Esophagus muscularis mucosa (tissue), 4 donors: ENCODE measurements around the gene SYNE1.

Experiments
- CTCF ChIP-seq, 3 experiments: fragments of 200-600 bp in 2 of 3; fragments of 450-650 bp in 1 of 3; sonication (generic) in 2 of 3; IDR thresholded peaks; one replicate each; pipeline ENCODE4 v1.5.1; 2017 to 2019; ENCODE audit warnings: antibody characterized with exemption in 3 of 3, mild to moderate bottlenecking in 2 of 3, moderate library complexity in 1 of 3
- EP300 ChIP-seq: sonication (generic); formaldehyde crosslinking; IDR thresholded peaks from one replicate; pipeline ENCODE4 v1.6.1; 2017; ENCODE audit warnings: antibody characterized with exemption
- POLR2A ChIP-seq: fragments of 450-650 bp; IDR thresholded peaks from one replicate; pipeline ENCODE4 v1.6.1; 2017; ENCODE audit warnings: antibody characterized with exemption, moderate library complexity, mild to moderate bottlenecking, low read depth
- POLR2AphosphoS5 ChIP-seq, 2 donors: sonication (generic); formaldehyde crosslinking; IDR thresholded peaks; one replicate each; pipeline ENCODE4 v1.6.1; 2017; ENCODE audit warnings: antibody characterized with exemption in 2 of 2

GRCh38 chr6:152295920-152296319 is 341.2 kb downstream of the SYNE1 start:
- TF ChIP-seq CTCF (IDR thresholded peaks at IDR 0.05) (no peak), POLR2AphosphoS5 (IDR thresholded peaks at IDR 0.05) (no peak), POLR2A (no peak), EP300 (no peak)
